WI38 (cell line): Measurements from ENCODE around the gene POR.

ENCODE experiments used
- H3K4me3 ChIP-seq: 2 replicates; pipeline ENCODE4 v1.5.1; 2011; ENCODE audit warnings: low read depth, mild to moderate bottlenecking, control low read depth, low read length
- CTCF ChIP-seq: IDR thresholded peaks from 2 replicates; pipeline ENCODE4 v1.5.1; 2012; ENCODE audit warnings: low read depth, mild to moderate bottlenecking, control low read depth, low read length

The POR gene

GRCh38 chr7:75961218-75961617 is 46.3 kb downstream of the POR start:
- TF ChIP-seq CTCF = no peak
- H3K4me3 ChIP-seq = no peak overlapping the region

- H3K4me3 ChIP-seq = no peak overlapping the region
- TF ChIP-seq CTCF = no peak
Measured at GRCh38 chr7:75962607-75963380, 47.8 kb downstream of the POR start.

GRCh38 chr7:75963381-75963995 is 48.5 kb downstream of the POR start:
- no peak for TF ChIP-seq CTCF
- no peak overlapping the region for H3K4me3 ChIP-seq

- TF ChIP-seq CTCF = no peak
Measured at GRCh38 chr7:75965617-75966016, 50.7 kb downstream of the POR start.

GRCh38 chr7:75966190-75966961 is 51.4 kb downstream of the POR start:
- no peak overlapping the region for H3K4me3 ChIP-seq
- no peak for TF ChIP-seq CTCF

More at GRCh38 chr7:75965617-75966016, 50.7 kb downstream of the POR start:
- H3K4me3 ChIP-seq = no peak overlapping the region

- no peak for TF ChIP-seq CTCF
- H3K4me3 ChIP-seq = no peak overlapping the region
Measured at GRCh38 chr7:75967055-75967454, 52.1 kb downstream of the POR start.
